Activated CD8-positive, alpha-beta memory T cell treated with anti-CD3 and anti-CD28 coated beads for 4 hours (primary cell): ENCODE results near the gene BTN3A1.
"Not testable (repeated sequence)": the region's sequence is repeated elsewhere in the genome, so short reads cannot be mapped to it uniquely, and the experiment has no call there.

ENCODE experiments used
- DNase-seq, 2 donors: peaks; one replicate each; pipeline ENCODE4 v3.0.0-alpha.2; 2020; ENCODE audit warnings: low read depth in 2 of 2

Gene BTN3A1

GRCh38 chr6:26440977-26441358 is 38.9 kb downstream of the BTN3A1 start:
- no peak for DNase-seq

- DNase-seq = no peak
Measured at GRCh38 chr6:26441977-26442376, 39.9 kb downstream of the BTN3A1 start.

GRCh38 chr6:26445934-26446667 is 44.0 kb downstream of the BTN3A1 start:
- no peak for DNase-seq

GRCh38 chr6:26447257-26447656 is 45.2 kb downstream of the BTN3A1 start:
- DNase-seq = no peak

GRCh38 chr6:26450240-26450639 is 48.2 kb downstream of the BTN3A1 start:
- DNase-seq = no peak

GRCh38 chr6:26452631-26453235 is 50.7 kb downstream of the BTN3A1 start:
- no peak for DNase-seq

- DNase-seq = no peak
Measured at GRCh38 chr6:26454631-26455030, 52.6 kb downstream of the BTN3A1 start.

- no peak for DNase-seq
Measured at GRCh38 chr6:26455357-26455970, 53.4 kb downstream of the BTN3A1 start.

GRCh38 chr6:26457264-26457805 is 55.3 kb downstream of the BTN3A1 start:
- no peak for DNase-seq

GRCh38 chr6:26457806-26458688 is 56.0 kb downstream of the BTN3A1 start, which contains the start of gene BTN2A1:
Gene BTN2A1 (plus strand): TSS chr6:26457955. CDS start chr6:26458637, 682 bp downstream.
- peak in 1 of 2 donors; percentile 54 for DNase-seq

GRCh38 chr6:26459023-26459810 is 57.1 kb downstream of the BTN3A1 start:
- DNase-seq = no peak

GRCh38 chr6:26461353-26461752 is 59.3 kb downstream of the BTN3A1 start:
- DNase-seq = not testable (repeated sequence)

GRCh38 chr6:26464014-26464413 is 61.9 kb downstream of the BTN3A1 start:
- DNase-seq = no peak

GRCh38 chr6:26464416-26465131 is 62.5 kb downstream of the BTN3A1 start:
- no peak for DNase-seq
